BJ (cell line): Measurements from ENCODE around the gene MT2A. TPM values are rescaled to one million over a fixed set of nuclear protein-coding genes. Genes with fewer than 3 reads are reported as not detected.

Experiments used
- CTCF ChIA-PET: fragments of 350-600 bp; formaldehyde crosslinking; extraction: SDS; loops from one replicate; lab custom pipeline; 2021; ENCODE audit warnings: antibody characterized with exemption, inconsistent platforms; lab: Yijun Ruan, JAX
- POLR2A ChIA-PET: fragments of 300-600 bp; sonication (Branson Sonifier 250); formaldehyde crosslinking; extraction: SDS; loops from one replicate; lab custom pipeline; 2021; ENCODE audit warnings: antibody characterized with exemption; lab: Charles Lee
- DNase-seq: peaks from one replicate; pipeline ENCODE4 v3.0.0-alpha.2; 2011; ENCODE audit warnings: low read depth
- H3K27me3 ChIP-seq: 2 replicates; pipeline ENCODE4 v1.6.0; 2011; ENCODE audit warnings: low read length; ENCODE audit not compliant: control insufficient read depth, insufficient read depth
- H3K36me3 ChIP-seq: 2 replicates; pipeline ENCODE4 v1.5.1; 2011; ENCODE audit warnings: low read length; ENCODE audit not compliant: control insufficient read depth, insufficient read depth
- H3K4me3 ChIP-seq: 2 replicates; pipeline ENCODE4 v1.5.1; 2011; ENCODE audit warnings: low read depth, mild to moderate bottlenecking, control low read depth, low read length
- polyA plus RNA-seq: library from polyadenylated mRNA; depleted of rRNA; stranded (reverse); fragments of >200 nt; gene quantifications from 2 replicates; pipeline ENCODE4 v1.2.3, GENCODE V29; 2011
- TF ChIP-seq, protein P1 (sequence below): IDR thresholded peaks from 2 replicates; pipeline ENCODE4 v1.5.1; 2011; ENCODE audit warnings: low read depth, mild to moderate bottlenecking, control low read depth, inconsistent platforms, low read length, moderate library complexity; ENCODE audit not compliant: insufficient read depth

MT2A gene
- polyA plus RNA-seq, 1 experiment: 167 TPM

DNA sequence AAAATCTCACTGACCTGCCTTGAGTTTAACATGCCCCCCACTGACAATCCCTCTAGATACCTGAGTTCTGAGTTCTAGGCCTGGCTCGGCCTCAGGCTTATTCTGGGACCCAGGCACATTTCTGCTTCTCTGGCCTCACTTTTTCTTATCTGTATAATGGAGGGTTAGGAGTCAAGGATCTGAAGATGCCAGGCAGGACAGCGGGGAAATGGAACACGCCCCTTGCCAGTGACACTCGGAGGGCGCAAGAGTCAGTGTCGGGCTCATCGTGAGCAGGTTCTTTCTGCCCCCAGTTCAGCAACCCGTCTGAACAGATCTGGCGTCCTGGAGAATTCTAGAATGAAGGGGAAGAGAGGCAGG, 19.6 kb upstream of the MT2A start:
- ChIA-PET POLR2A (no interaction called here), CTCF (interaction anchor here (3.8 kb wide), 1 partner anchor 12 kb away, joined by 26 read pairs; no protein-coding TSS in a partner anchor)
- DNase-seq: no peak
- TF ChIP-seq, protein P1, sequence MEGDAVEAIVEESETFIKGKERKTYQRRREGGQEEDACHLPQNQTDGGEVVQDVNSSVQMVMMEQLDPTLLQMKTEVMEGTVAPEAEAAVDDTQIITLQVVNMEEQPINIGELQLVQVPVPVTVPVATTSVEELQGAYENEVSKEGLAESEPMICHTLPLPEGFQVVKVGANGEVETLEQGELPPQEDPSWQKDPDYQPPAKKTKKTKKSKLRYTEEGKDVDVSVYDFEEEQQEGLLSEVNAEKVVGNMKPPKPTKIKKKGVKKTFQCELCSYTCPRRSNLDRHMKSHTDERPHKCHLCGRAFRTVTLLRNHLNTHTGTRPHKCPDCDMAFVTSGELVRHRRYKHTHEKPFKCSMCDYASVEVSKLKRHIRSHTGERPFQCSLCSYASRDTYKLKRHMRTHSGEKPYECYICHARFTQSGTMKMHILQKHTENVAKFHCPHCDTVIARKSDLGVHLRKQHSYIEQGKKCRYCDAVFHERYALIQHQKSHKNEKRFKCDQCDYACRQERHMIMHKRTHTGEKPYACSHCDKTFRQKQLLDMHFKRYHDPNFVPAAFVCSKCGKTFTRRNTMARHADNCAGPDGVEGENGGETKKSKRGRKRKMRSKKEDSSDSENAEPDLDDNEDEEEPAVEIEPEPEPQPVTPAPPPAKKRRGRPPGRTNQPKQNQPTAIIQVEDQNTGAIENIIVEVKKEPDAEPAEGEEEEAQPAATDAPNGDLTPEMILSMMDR: no peak
- Histone ChIP-seq H3K4me3 (peak overlapping the region; percentile 28), H3K27me3 (peaks cover 32% of the 10 kb centered on the region), H3K36me3 (no peaks in the 10 kb centered on the region)

DNA sequence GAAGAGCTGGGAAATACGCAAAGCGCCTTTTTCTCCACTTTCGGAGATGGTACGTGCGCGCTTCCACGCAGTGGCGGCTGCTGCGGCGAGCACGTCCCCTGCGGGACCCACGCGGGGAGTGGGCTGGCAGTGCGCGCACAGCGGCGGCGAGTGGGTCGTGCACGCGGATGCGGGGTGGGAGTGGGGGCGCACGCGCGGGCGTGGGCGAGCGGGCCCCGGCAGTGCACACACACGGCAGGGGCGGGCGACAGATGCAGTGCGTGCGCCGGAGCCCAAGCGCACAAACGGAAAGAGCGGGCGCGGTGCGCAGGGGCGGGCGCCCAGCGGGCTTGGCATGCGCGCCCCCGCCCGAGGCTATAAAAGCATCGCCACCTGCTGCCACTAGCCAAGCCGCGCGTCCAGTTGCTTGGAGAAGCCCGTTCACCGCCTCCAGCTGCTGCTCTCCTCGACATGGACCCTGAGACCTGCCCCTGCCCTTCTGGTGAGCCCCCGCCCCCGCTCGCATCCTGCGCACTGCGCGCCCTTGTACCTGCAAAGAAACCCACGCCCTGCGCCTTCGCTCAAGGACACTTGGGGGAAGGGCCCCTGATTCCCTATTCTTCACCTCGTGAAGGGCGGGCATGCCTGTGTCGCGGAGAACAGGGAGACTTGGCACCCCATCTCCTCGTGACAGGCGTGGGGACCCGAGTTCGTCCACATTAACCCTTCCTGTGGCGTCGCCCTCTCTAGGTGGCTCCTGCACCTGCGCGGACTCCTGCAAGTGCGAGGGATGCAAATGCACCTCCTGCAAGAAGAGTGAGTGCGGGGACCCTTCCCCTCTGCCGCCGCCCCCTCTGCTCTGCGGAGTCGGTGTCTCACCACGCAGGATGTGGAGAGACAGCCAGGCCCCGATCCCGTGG, 19.0 kb upstream of the MT2A start, which contains the start of gene MT3:
Gene MT3, plus strand, starts transcription at position 388 of the 899 bp plus-strand sequence. Its CDS starts 63 bp downstream, at position 451.
- ChIA-PET POLR2A (no interaction called here), CTCF (interaction anchor here (0.8 to 1.0 kb wide), 2 partner anchors 13 to 76 kb away, joined by 3 to 4 read pairs; no protein-coding TSS in a partner anchor)
- TF ChIP-seq, protein P1: no peak
- DNase-seq: no peak
- peak within 1 kb of the TSS; percentile 28 for H3K4me3 ChIP-seq
- peaks cover 34% of the 10 kb centered on the region for H3K27me3 ChIP-seq
- no peaks in the 10 kb centered on the region for H3K36me3 ChIP-seq

DNA sequence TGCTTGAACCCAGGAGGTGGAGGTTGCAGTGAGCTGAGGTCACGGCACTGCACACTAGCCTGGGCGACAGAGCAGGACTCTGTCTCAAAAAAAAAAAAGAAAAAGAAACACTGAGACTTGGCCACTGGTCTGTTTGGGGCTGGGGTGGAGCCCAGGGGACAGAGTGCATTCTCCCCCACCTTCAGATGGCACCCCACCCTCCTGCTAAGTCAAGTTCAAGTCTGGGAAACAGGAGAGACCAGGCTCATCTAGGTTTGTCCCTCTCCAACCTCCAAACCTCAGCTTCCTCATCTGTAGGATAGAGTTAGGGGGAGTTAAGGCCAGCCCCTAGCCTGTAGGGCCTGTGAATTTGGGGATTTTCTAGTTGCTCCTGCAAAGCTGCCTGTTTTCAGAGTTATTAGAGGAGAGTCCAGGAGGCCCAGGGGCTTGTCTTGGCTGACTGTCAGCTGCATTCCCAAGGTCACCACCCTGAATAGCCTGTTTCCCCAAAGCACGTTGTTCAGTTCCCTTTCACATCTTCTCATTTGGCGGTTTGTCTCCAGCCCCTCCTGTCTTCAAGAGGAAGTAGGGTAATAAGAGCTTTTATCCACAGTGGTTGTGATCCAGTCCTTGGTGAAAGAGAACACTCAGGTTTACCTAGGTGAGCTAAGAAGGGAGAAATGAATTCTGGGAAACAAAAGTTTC, 16.9 kb upstream of the MT2A start:
- Histone ChIP-seq H3K4me3 (no peak overlapping the region), H3K36me3 (no peaks in the 10 kb centered on the region), H3K27me3 (peaks cover 35% of the 10 kb centered on the region)
- ChIA-PET CTCF (interaction anchor here (0.5 to 1.8 kb wide), 5 partner anchors 10 to 110 kb away, joined by 3 to 18 read pairs (median 6); no protein-coding TSS in a partner anchor), POLR2A (no interaction called here)
- no peak for DNase-seq
- TF ChIP-seq, protein P1: no peak

DNA sequence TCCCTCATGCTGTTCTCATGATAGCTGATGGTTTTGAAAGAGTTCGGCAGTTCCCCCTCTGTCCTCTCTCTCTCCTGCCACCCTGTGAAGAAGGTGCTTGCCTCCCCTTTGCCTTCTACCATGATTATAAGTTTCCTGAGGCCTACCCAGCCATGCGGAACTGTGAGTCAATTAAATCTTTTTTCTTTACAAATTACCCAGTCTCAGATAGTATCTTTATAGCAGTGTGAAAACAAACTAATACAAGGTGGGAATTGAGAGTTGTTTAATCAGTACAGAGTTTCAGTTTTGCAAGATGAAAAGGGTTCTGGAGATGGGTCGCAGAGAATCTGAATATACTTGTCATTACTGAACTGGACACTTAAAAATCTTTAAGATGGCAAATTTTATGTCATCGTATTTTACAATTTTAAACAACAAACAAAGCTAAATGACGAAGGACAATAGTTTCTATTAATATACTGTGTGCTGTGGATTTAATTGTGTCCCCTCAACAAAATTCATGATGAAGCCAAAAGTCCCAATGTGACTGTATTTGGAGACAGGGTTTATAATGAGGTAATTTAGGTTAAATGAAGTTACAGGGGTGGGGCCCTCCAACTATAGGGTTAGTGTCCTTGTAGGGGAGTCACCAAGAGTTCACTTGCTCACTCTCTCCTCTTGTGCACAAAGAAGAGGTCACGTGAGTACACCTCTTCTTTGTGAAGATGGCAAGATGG, 14.7 kb upstream of the MT2A start:
- TF ChIP-seq, protein P1: no peak
- DNase-seq: no peak
- ChIA-PET POLR2A (no interaction called here), CTCF (no interaction called here)
- H3K4me3 ChIP-seq: no peak overlapping the region
- H3K36me3 ChIP-seq: no peaks in the 10 kb centered on the region
- peaks cover 29% of the 10 kb centered on the region for H3K27me3 ChIP-seq

DNA sequence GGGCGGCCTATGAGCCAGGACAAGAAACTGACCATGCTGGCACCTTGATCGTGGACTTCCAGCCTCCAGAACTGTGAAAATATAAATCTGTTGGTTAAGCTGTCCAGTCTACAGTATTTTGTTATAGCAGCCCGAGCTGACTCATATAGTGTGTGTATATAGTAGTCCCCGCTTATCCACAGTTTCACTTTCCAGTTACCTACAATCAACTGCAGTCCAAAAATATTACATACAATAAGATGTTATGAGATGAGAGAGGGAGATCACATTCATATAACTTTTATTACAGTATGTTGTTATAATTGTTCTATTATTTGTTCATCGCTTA, 14.1 kb upstream of the MT2A start:
- H3K36me3 ChIP-seq: no peaks in the 10 kb centered on the region
- no peak overlapping the region for H3K4me3 ChIP-seq
- TF ChIP-seq, protein P1: no peak
- ChIA-PET POLR2A (no interaction called here), CTCF (interaction anchor here (1.3 kb wide), 1 partner anchor 17 kb away, joined by 3 read pairs; no protein-coding TSS in a partner anchor)
- peaks cover 26% of the 10 kb centered on the region for H3K27me3 ChIP-seq
- no peak for DNase-seq
